Astrocyte of the cerebellum (primary cell): ENCODE data around the gene PTPRM.
"Not testable (repeated sequence)": the region's sequence is repeated elsewhere in the genome, so short reads cannot be mapped to it uniquely, and the experiment has no call there.

Experiments
- DNase-seq: peaks from one replicate; pipeline ENCODE4 v3.0.0-alpha.2; 2011; ENCODE audit warnings: low read depth
- H3K4me3 ChIP-seq: 2 replicates; pipeline ENCODE4 v1.5.1; 2011; ENCODE audit warnings: mild to moderate bottlenecking, low read depth, low read length, moderate library complexity
- CTCF ChIP-seq: IDR thresholded peaks from 2 replicates; pipeline ENCODE4 v1.5.1; 2012; ENCODE audit warnings: low read length, low read depth, moderate library complexity, mild to moderate bottlenecking; ENCODE audit errors: missing control alignments
- in situ Hi-C: cut with HindIII; loops from 2 replicates; pipeline ENCODE4 v1.10.0; 2017; ENCODE audit warnings: low sequenced_read_pairs

PTPRM gene

GRCh38 chr18:7733642-7734041, 166.5 kb downstream of the PTPRM start:
- in situ Hi-C loops, result no loop called here
- no peak for DNase-seq
- H3K4me3 ChIP-seq, result no peak overlapping the region
- no peak for TF ChIP-seq CTCF

GRCh38 chr18:7735196-7735595, 168.1 kb downstream of the PTPRM start:
- no peak for DNase-seq
- no peak overlapping the region for H3K4me3 ChIP-seq
- peak; percentile 27 for TF ChIP-seq CTCF
- in situ Hi-C loops, result no loop called here

GRCh38 chr18:7735626-7736175, 168.6 kb downstream of the PTPRM start:
- in situ Hi-C loops, result no loop called here
- no peak for TF ChIP-seq CTCF
- no peak overlapping the region for H3K4me3 ChIP-seq
- DNase-seq, result no peak

GRCh38 chr18:7736526-7736925, 169.4 kb downstream of the PTPRM start:
- H3K4me3 ChIP-seq, in situ Hi-C loops, DNase-seq: not testable (repeated sequence)

GRCh38 chr18:7737550-7737949, 170.4 kb downstream of the PTPRM start:
- TF ChIP-seq CTCF, result no peak
- no peak overlapping the region for H3K4me3 ChIP-seq
- in situ Hi-C loops, result no loop called here
- no peak for DNase-seq

GRCh38 chr18:7740821-7741220, 173.7 kb downstream of the PTPRM start:
- no peak for TF ChIP-seq CTCF
- no peak for DNase-seq
- no peak overlapping the region for H3K4me3 ChIP-seq
- in situ Hi-C loops, result no loop called here

- TF ChIP-seq CTCF, result no peak
- in situ Hi-C loops, result no loop called here
- no peak for DNase-seq
- H3K4me3 ChIP-seq, result no peak overlapping the region
These were observed 174.5 kb downstream of the PTPRM start for GRCh38 chr18:7741640-7742039.
